Right lobe of liver (tissue), 4 donors: ENCODE data around the gene ANKRD55.

Source experiments
- CTCF ChIP-seq, 4 donors: fragments of 200-600 bp in 3 of 4; fragments of 450-650 bp in 1 of 4; IDR thresholded peaks; one replicate each; pipeline versions ENCODE4 v1.5.1 to v1.8.0; 2016 to 2022; ENCODE audit warnings: antibody characterized with exemption in 4 of 4, mild to moderate bottlenecking in 2 of 4
- POLR2A ChIP-seq: fragments of 450-650 bp; IDR thresholded peaks from one replicate; pipeline ENCODE4 v1.6.1; 2017; ENCODE audit warnings: antibody characterized with exemption, mild to moderate bottlenecking
- donor health status: DM: no; HTN: no; CAD: no.
- donor health status: DM: no; HTN: no; CAD: no.
- donor health status: DM: no; HTN: yes; CAD: no.

- TF ChIP-seq CTCF (IDR thresholded peaks at IDR 0.05) (no peak), POLR2A (no peak)
Measured at GRCh38 chr5:56191656-56192055, 41.5 kb downstream of the ANKRD55 start.
